Measurements from ENCODE around the gene AURKB.
"Not testable (repeated sequence)": the region's sequence is repeated elsewhere in the genome, so short reads cannot be mapped to it uniquely, and the experiment has no call there.

Gene AURKB

DNA sequence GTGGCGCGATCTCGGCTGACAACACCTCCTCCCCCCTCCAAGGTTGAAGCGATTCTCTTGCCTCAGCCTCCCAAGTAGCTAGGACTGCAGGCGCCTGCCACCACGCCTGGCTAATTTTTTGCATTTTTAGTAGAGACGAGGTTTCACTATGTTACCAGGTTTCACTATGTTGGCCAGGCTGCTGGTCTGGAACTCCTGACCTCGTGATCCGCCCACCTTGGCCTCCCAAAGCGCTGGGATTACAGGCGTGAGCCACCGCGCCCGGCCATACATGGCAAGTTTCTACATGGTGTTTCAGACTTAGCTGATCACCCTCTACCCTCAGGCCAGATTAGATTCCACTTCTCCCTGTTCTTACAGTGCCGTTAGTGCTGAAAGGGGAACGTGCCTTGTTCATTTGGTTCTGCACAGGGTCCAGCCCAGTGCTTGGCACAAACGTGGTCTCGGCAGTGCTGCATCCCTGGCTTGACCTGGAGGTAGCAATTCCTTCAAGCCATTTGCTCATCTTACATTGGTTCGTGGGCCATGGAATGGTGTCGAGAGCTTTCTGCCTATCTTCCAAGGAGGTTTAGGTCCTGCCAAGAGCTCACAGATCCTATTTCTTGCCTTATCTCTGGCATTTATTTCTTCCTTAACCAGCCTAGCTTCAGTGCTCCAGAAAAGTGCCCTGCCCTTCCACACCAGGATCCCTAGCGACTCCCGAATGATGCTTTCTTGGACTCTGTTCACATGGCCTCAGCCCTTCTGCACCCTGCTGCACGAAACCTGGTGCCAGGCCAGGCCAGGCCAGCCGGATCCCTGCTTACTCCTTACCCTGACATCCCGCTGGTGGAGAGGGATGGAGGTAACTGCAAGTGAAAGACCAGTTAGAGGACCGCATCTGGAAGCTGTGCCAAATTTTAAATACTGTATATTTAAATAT is 14.8 kb upstream of the AURKB start:
- no peak for DNase-seq (ENCODE audit: low spot score)

DNA sequence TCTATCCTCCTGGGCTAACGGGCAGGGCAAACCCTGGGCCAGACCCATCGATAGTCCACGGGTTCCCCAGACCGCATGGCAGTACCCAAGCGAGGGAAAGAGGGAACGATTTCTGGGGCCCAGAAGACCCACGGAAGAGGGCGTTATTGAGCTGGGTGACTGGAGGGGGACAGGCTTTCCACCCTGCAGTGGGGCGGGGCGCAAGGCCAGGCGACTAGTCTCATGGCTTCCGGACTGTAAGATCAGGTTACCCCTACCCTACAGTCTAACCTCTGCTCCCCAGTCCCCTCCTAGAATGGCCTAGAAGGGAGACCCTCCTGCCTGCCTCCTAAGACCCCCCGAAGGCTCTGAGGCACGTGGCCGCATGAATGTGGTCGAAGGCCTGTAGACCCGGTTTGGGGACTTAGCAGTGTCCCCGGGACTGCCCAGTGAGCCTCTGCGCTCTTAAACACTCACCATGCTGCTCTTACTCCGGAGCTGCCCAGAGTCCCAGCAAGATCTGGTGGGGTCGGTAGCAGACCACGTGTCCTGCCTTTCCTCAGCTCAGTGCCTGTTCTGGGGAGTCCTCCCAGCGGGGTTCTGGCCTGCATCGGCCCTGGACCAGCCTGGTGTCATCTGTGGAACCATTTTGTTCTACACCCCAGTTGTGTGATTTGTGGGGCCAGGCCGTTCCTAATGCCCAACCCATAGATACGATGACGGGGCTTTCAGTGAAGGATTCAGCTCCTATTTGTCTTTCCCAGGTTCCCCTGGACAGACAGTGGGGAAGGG is 13.2 kb upstream of the AURKB start:
- DNase-seq (ENCODE audit: low spot score), result peak; percentile 71

- peak; percentile 92 for DNase-seq (ENCODE audit: low spot score)
These were observed 12.4 kb upstream of the AURKB start for GRCh38 chr17:8222630-8223355.

GRCh38 chr17:8222380-8222629 is 11.9 kb upstream of the AURKB start:
- DNase-seq (ENCODE audit: low spot score), result no peak

DNA sequence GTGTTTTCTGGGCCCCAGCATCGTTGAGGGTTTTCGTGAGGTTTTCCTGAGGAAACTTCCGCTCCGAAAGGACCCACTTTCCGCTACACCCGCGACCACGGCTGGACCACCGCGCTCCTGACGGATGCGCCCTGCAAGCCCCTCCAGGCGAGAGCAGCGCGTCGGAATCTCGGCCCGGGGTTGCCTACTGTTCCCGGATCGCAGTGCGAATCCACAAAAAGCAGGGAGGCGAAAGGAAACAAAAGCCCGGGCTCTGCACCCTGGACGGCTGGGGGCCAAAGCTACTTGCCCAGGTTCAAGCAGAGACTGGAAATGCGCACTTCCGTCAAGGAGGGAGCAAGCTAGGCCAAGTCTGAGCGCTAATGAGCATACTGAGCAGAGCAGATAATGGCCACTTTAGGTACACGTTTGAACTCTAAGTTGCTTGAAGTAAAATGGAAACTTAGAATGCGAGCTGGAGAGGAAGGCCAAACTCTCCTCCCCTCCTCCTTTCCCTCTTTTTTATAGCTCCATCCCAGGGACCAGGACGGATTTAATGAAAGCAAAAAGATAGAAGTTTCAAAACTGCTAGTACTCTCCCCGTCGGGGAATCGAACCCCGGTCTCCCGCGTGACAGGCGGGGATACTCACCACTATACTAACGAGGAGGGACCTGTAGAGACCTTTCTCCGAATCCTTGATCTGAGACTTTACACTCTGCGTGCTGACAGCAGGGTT is 11.4 kb upstream of the AURKB start:
- DNase-seq (ENCODE audit: low spot score), result peak; percentile 94

GRCh38 chr17:8220783-8221662 is 10.6 kb upstream of the AURKB start:
- peak; percentile 91 for DNase-seq (ENCODE audit: low spot score)

- not testable (repeated sequence) for DNase-seq (ENCODE audit: low spot score)
These were observed 3.6 kb upstream of the AURKB start for GRCh38 chr17:8214000-8214399.

DNA sequence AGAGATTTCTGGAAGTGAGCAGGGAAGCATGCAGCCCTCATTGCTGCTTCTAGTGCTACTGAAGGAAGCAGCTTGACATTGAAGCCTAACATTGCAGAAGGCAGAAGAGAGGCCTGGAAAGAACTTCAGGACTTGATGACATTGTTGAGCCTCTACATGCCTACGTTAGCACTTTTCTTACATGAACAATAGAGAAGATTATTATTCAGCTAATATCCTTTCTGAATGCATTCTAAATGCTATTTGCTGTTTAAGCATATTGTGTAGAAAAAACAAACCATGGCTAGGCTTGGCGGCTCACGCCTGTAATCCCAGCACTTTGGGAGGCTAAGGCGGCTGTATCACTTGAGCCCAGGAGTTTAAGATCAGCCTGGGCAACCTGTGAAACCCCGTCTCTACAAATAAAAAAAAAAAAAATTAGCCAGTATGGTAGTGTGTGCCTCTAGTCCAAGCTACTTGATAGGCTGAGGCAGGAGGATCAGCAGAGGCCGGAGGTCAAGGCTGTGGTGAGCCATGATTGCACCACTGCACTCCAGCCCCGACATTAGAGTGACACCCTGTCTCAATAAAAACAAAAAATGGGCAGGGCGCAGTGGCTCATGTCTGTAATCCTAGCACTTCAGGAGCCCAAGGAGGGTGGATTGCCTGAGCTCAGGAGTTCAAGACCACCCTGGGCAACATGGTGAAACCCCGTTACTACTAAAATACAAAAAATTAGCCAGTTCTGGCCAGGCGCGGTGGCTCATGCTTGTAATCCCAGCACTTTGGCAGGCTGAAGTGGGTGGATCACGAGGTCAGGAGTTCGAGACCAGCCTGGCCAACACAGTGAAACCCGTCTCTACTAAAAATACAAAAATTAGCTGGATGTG is 2.2 kb upstream of the AURKB start:
- no peak for DNase-seq (ENCODE audit: low spot score)

DNA sequence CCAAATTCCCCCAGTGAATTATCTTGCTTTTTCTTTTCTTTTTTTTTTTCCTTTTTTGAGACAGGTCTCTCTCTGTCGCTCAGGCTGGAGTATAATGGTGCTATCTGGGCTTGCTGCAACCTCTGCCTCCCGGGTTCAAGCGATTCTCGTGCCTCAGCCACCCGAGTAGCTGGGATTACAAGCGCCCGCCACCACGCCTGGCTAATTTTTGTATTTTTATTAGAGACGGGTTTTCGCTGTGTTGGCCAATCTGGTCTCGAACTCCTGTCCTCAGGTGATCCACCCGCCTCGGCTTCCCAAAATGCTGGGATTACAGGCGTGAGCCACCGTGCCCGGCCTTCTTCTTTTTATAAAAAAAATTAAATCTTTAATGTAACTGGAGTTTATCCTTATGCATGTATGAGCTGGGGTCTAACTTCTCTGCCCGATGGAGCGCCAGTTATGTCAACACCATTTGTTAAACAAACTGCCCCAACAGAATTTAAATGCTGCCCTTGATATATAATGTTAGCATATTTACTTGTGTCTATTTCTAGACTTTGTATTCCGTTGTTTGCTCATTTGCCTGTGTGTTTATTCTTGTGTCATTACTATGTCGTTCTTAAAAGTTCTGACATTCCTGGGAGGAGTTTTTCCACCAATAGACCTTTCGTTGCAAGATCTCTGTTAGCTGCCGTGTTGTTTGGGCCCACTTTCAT is 535 bp upstream of the AURKB start:
- no peak for DNase-seq (ENCODE audit: low spot score)

- no peak for DNase-seq (ENCODE audit: low spot score)
These were observed 3.8 kb downstream of the AURKB start for GRCh38 chr17:8206536-8206935.

- no peak for DNase-seq (ENCODE audit: low spot score)
These were observed 5.4 kb downstream of the AURKB start for GRCh38 chr17:8204761-8205555.

DNA sequence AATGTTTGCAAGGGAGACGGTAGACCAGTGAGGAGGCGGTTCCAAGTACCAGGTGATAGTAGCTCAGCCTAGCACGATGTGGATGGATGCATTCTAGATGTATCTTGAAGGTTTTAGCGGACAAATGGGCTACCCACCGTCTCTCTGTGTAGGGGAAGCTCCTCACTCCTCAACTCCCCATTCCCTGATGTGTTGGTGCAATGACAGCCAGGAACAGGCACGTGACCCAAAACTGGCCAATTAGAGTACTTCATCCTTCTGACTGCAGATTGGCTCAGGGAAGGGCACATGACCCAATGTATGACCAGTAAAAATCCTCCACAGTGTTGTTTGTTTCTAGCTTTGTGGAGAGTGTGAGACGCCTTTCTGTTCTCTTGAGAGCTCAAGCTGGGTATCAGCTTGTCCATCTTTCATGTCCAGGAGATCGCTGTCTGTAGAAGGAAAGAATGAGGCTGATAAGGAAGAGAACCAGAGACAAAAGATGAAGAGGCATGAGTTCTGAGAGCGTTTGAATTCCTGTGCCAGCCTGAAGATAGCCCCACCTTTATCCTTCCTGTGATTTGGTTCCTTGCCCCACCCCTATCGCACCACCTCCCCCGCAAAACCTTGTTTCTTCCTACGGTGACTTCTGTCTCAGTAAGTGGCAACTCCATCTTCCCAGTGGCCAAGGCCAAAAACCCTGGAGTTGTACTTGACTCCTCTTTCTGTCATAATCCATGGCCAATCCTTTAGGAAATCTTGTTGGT is 18.1 kb downstream of the AURKB start:
- DNase-seq (ENCODE audit: low spot score), result peak; percentile 98

GRCh38 chr17:8190506-8190905 is 19.9 kb downstream of the AURKB start:
- no peak for DNase-seq (ENCODE audit: low spot score)

DNA sequence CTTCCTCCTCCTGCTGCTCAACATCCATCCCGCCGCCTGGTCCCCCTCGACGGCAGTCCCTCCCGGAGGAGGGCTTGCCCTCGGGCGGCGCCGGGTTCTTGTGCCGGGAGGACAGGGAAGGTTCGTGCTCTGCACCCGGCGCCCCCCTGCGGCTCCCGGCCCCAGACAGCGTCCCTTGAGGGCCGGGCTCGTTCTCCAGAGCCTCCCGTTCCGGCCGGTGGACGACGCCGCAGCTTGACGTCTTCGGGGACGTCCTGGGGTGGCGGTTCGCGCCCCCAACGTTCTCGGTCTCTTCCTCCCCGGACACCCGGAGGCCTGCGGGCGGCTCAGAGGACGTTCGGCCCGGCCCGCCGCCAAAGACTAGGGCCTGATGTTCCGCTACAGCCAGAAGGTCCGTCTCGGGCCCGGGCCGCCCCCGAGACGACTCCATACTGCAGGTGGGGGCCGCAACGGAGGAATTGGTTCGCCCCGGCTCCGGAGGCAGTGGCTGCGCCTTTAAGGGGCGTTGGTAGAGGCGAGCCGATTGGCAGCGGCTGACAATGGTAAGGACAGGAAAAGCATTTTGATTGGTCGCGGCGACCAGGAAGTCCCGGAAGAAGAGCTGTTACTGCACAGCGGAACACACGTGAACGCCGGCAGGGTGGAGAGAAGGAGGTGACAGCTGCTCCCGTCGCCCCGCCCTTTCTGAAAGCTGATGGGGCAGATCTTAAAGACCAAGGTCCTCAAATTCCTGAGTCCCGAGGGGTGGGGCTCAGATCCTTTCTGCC is 20.5 kb downstream of the AURKB start, which contains the start of gene BORCS6:
TSS of gene BORCS6 (minus strand) at position 470 of the 767 bp plus-strand sequence. CDS start at position 430, 40 bp downstream.
- peak; percentile 99 for DNase-seq (ENCODE audit: low spot score)

DNA sequence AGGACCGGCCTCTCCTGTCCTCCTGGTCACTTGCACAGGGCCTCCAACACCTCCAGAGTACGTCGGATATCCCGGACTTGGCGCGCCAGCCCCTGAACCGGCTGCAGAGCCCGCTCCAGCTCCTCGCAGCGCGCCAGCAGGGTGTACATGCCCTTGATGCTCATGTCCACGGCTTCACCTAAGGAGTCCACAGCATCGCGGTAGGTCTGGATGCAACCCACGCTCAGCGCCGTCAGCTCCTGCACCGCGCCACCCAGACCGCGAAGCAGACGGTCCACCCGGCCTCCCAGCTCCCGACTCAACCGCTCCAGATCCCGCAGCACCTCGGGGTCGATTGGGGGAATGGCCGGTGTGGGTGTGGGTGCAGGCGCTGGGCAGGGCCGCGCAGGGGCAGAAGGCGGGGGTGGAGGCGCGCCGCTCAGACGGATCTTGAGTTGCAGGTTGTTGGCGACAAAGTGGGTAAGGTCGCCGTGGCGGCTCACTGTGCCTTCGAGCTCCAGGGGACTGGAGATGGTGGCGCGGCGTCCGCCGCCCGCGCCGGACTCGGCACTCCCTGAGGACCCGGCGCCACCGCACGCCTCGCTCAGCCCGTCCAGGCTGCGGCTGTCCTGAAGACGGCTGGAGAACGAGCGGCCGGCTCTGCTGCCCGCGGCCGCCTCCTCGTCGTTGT is 21.2 kb downstream of the AURKB start:
- DNase-seq (ENCODE audit: low spot score), result no peak

DNA sequence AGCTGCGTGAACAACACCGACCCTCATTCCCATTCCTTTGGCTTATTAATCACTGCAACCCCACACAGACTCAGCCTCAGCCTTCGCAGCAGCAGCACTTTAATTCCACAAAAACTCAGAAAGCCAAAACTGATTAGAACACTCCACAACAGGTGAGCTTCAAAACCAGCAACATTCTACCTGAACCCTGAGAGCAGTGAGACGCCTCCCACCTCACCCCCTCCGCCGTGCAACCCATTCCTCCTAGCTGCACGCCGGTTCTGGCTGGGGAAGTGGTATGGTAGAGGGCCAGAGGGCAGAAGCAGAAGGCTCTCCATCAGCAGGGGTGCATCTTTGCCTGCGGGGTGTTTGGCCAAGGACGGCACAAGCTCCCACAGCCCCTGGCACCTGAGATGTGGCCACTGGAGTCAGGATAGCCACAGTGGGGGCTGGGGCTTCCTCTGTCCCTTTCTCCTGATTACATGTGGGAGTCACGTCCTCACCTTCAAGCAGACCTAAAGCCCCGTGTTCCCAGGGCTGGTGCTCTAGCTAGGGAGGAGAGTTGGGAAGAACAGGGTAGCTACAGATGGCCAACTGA is 22.0 kb downstream of the AURKB start:
- DNase-seq (ENCODE audit: low spot score), result no peak
